H9 (cell line): ENCODE data around the gene UVRAG. TPM values are rescaled to one million over a fixed set of nuclear protein-coding genes. Genes with fewer than 3 reads are reported as not detected.

Experiments used
- DNase-seq: peaks from one replicate; pipeline ENCODE4 v3.0.0-alpha.2; 2017
- H2AFZ ChIP-seq: one replicate; pipeline ENCODE4 v1.6.1; 2013; ENCODE audit warnings: mild to moderate bottlenecking, low read length, control low read depth, moderate library complexity
- H2AK5ac ChIP-seq: 2 replicates; pipeline ENCODE4 v1.6.1; 2013; ENCODE audit warnings: low read length, control low read depth, mixed read lengths; ENCODE audit not compliant: insufficient read length
- H2BK120ac ChIP-seq: one replicate; pipeline ENCODE4 v1.6.1; 2013; ENCODE audit warnings: low read depth, mild to moderate bottlenecking, low read length, control low read depth, inconsistent platforms; ENCODE audit not compliant: poor library complexity, severe bottlenecking
- H2BK12ac ChIP-seq: 2 replicates; pipeline ENCODE4 v1.6.1; 2013; ENCODE audit warnings: low read length, control low read depth, mixed read lengths, low read depth; ENCODE audit not compliant: insufficient read length
- H2BK15ac ChIP-seq: 2 replicates; pipeline ENCODE4 v1.6.1; 2013; ENCODE audit warnings: low read depth, low read length, control low read depth
- H2BK20ac ChIP-seq: one replicate; pipeline ENCODE4 v1.6.1; 2013; ENCODE audit warnings: low read depth, mild to moderate bottlenecking, low read length, control low read depth, inconsistent platforms; ENCODE audit not compliant: poor library complexity, severe bottlenecking
- H2BK5ac ChIP-seq: 2 replicates; pipeline ENCODE4 v1.6.1; 2013; ENCODE audit warnings: low read length, control low read depth, mixed read lengths; ENCODE audit not compliant: insufficient read length
- H3K14ac ChIP-seq: 2 replicates; pipeline ENCODE4 v1.6.1; 2013; ENCODE audit warnings: low read length, control low read depth; ENCODE audit not compliant: insufficient read depth
- H3K18ac ChIP-seq: 2 replicates; pipeline ENCODE4 v1.6.1; 2013; ENCODE audit warnings: low read depth, mild to moderate bottlenecking, mixed read lengths, low read length, control low read depth; ENCODE audit not compliant: insufficient read length
- H3K23ac ChIP-seq: 2 replicates; pipeline ENCODE4 v1.6.1; 2013; ENCODE audit warnings: low read length, control low read depth, mixed read lengths, low read depth; ENCODE audit not compliant: insufficient read length
- H3K23me2 ChIP-seq: 2 replicates; pipeline ENCODE4 v1.6.1; 2013; ENCODE audit warnings: low read depth, mild to moderate bottlenecking, mixed read lengths, low read length, control low read depth; ENCODE audit not compliant: insufficient read length, poor library complexity, severe bottlenecking
- H3K27ac ChIP-seq: 2 replicates; pipeline ENCODE4 v1.5.1; 2013; ENCODE audit warnings: low read length, control low read depth, mixed read lengths, low read depth; ENCODE audit not compliant: insufficient read length
- H3K27me3 ChIP-seq: 2 replicates; pipeline ENCODE4 v1.6.1; 2013; ENCODE audit warnings: low read length, control low read depth, inconsistent platforms; ENCODE audit not compliant: insufficient read depth
- H3K4ac ChIP-seq: 2 replicates; pipeline ENCODE4 v1.6.1; 2013; ENCODE audit warnings: low read depth, mild to moderate bottlenecking, control low read depth, inconsistent platforms, low read length, moderate library complexity
- H3K4me1 ChIP-seq: 2 replicates; pipeline ENCODE4 v1.6.1; 2013; ENCODE audit warnings: low read length, control low read depth, inconsistent platforms; ENCODE audit not compliant: insufficient read depth
- H3K4me2 ChIP-seq: 2 replicates; pipeline ENCODE4 v1.6.1; 2013; ENCODE audit warnings: low read length, control low read depth, mixed read lengths; ENCODE audit not compliant: insufficient read length, insufficient read depth
- H3K56ac ChIP-seq: 2 replicates; pipeline ENCODE4 v1.6.1; 2013; ENCODE audit warnings: low read depth, mild to moderate bottlenecking, mixed read lengths, low read length, control low read depth; ENCODE audit not compliant: insufficient read length
- H3K79me1 ChIP-seq: 2 replicates; pipeline ENCODE4 v1.6.1; 2013; ENCODE audit warnings: low read depth, mild to moderate bottlenecking, moderate library complexity, low read length, control low read depth, inconsistent platforms; ENCODE audit not compliant: insufficient read depth, poor library complexity, severe bottlenecking
- H3K79me2 ChIP-seq: 2 replicates; pipeline ENCODE4 v1.6.1; 2013; ENCODE audit warnings: low read length, control low read depth, inconsistent platforms; ENCODE audit not compliant: insufficient read depth
- H3K9ac ChIP-seq: 2 replicates; pipeline ENCODE4 v1.6.1; 2013; ENCODE audit warnings: low read length, control low read depth, mixed read lengths; ENCODE audit not compliant: insufficient read length; ENCODE audit errors: extremely low read depth
- H3K9me3 ChIP-seq: one replicate; pipeline ENCODE4 v1.6.1; 2013; ENCODE audit warnings: low read depth, low read length, inconsistent platforms; ENCODE audit not compliant: control insufficient read depth
- H3T11ph ChIP-seq: one replicate; pipeline ENCODE4 v1.6.1; 2013; ENCODE audit warnings: mild to moderate bottlenecking, low read length, control low read depth, inconsistent platforms
- H4K20me1 ChIP-seq: one replicate; pipeline ENCODE4 v1.6.1; 2013; ENCODE audit not compliant: control insufficient read depth, insufficient read length, insufficient read depth
- H4K5ac ChIP-seq: 2 replicates; pipeline ENCODE4 v1.6.1; 2013; ENCODE audit warnings: low read depth, mild to moderate bottlenecking, mixed read lengths, low read length, control low read depth; ENCODE audit not compliant: insufficient read length
- H4K8ac ChIP-seq: replicated peaks from 2 replicates; pipeline ENCODE4 v1.6.1; 2013; ENCODE audit warnings: low read length, control low read depth, mixed read lengths, low read depth; ENCODE audit not compliant: insufficient read length
- H4K91ac ChIP-seq: 2 replicates; pipeline ENCODE4 v1.6.1; 2013; ENCODE audit warnings: low read depth, mild to moderate bottlenecking, moderate library complexity, mixed read lengths, low read length, control low read depth; ENCODE audit not compliant: insufficient read length
- H3K27ac Mint-ChIP-seq, 3 experiments: 2 replicates in 2 of 3; 3 replicates in 1 of 3; pipeline ENCODE4 v1.8.0; 2020 to 2021; ENCODE audit warnings: mixed read lengths in 3 of 3, mild to moderate bottlenecking in 1 of 3, moderate library complexity in 1 of 3
- H3K27me3 Mint-ChIP-seq: 2 replicates; pipeline ENCODE4 v1.8.0; 2021; ENCODE audit warnings: low read depth, mild to moderate bottlenecking, moderate library complexity, mixed read lengths
- H3K36me3 Mint-ChIP-seq, 3 experiments: 2 replicates in 2 of 3; 3 replicates in 1 of 3; pipeline ENCODE4 v1.8.0; 2020 to 2021; ENCODE audit warnings: low read depth in 3 of 3, mixed read lengths in 3 of 3; ENCODE audit not compliant: insufficient read depth in 1 of 3
- H3K4me1 Mint-ChIP-seq, 2 experiments: 2 replicates each; pipeline ENCODE4 v1.8.0; 2020; ENCODE audit warnings: mixed read lengths in 2 of 2
- H3K4me3 Mint-ChIP-seq, 2 experiments: 2 replicates in 1 of 2; 3 replicates in 1 of 2; pipeline ENCODE4 v1.8.0; 2020 to 2021; ENCODE audit warnings: mild to moderate bottlenecking in 2 of 2, mixed read lengths in 2 of 2, moderate library complexity in 1 of 2
- H3K9me3 Mint-ChIP-seq, 2 experiments: 2 replicates in 1 of 2; 3 replicates in 1 of 2; pipeline ENCODE4 v1.8.0; 2020; ENCODE audit warnings: mild to moderate bottlenecking in 2 of 2, mixed read lengths in 2 of 2, moderate library complexity in 1 of 2
- WGBS: extraction: QIAGEN DNeasy Blood & Tissue Kit; methylation state at CpG from one replicate; pipeline ENCODE4 v1.1.7; 2013; ENCODE audit warnings: missing lambda C conversion rate, low lambda C conversion rate, mixed read lengths; ENCODE audit not compliant: insufficient read length; ENCODE audit errors: extremely low coverage; 5-methylcytosine and 5-hydroxymethylcytosine counted together
- total RNA-seq: library from RNA; stranded (reverse); gene quantifications from 2 replicates; pipeline ENCODE4 v1.2.1, GENCODE V29; 2021
- TF ChIP-seq, protein P1 (sequence below): fragments of 200-600 bp; sonication (generic); conservative IDR thresholded peaks from 3 replicates; pipeline ENCODE4 v1.8.0; 2021; ENCODE audit warnings: antibody characterized with exemption, mild to moderate bottlenecking

UVRAG gene
- total RNA-seq, 1 experiment from 2014 or later, result 18.5 TPM

DNA sequence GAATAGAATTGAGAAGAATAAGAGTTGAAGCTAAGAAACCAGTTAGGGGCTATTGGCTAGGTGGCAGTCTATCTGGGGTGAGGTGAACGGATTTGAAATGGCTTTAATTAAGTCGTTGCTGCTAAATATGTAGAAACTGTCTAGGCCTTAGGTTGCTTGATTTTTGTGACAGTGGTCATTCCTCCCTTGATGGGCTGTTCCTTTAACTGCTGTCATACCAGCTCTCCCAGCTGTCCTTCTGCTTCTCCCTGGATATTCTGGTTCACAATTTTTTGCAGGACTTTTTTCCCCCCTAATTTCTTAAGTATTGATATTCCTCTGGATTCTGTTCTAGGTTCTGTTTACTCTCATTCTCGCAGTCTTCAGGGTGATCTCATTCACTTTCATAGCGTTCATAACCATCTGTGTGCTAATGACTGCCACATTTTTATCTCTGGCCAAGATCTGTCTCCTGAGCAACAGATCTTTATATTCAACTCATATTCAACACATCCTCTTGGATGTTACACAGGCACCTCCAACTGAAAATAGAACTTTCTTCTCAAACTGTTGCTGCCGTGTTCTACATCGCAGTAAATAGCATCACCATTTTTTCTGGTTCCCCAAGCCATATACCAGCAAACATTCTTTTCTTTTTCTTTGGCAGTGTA is 134.1 kb downstream of the UVRAG start:
- H3K27ac ChIP-seq, result no peak overlapping the region
- H4K8ac ChIP-seq, result no peak overlapping the region
- TF ChIP-seq, protein P1, sequence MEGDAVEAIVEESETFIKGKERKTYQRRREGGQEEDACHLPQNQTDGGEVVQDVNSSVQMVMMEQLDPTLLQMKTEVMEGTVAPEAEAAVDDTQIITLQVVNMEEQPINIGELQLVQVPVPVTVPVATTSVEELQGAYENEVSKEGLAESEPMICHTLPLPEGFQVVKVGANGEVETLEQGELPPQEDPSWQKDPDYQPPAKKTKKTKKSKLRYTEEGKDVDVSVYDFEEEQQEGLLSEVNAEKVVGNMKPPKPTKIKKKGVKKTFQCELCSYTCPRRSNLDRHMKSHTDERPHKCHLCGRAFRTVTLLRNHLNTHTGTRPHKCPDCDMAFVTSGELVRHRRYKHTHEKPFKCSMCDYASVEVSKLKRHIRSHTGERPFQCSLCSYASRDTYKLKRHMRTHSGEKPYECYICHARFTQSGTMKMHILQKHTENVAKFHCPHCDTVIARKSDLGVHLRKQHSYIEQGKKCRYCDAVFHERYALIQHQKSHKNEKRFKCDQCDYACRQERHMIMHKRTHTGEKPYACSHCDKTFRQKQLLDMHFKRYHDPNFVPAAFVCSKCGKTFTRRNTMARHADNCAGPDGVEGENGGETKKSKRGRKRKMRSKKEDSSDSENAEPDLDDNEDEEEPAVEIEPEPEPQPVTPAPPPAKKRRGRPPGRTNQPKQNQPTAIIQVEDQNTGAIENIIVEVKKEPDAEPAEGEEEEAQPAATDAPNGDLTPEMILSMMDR, result no peak
- no peak overlapping the region for H4K91ac ChIP-seq
- no peak for DNase-seq
- no peak overlapping the region for H3K56ac ChIP-seq
- H2AK5ac ChIP-seq, result no peak overlapping the region
- no peaks in the 10 kb centered on the region for H3K79me2 ChIP-seq
- no peak overlapping the region for H3K4ac ChIP-seq
- Mint-ChIP-seq H3K9me3 (no peaks in the 10 kb centered on the region), H3K4me1 (peaks cover 13 to 15% of the 10 kb centered on the region in 2 experiments), H3K27ac (no peak overlapping the region), H3K36me3 (no peaks in the 10 kb centered on the region), H3K4me3 (no peak overlapping the region), H3K27me3 (no peaks in the 10 kb centered on the region)
- no peak overlapping the region for H3K9ac ChIP-seq
- no peak overlapping the region for H2BK5ac ChIP-seq
- H3K9me3 ChIP-seq, result no peaks in the 10 kb centered on the region
- no peak overlapping the region for H2BK120ac ChIP-seq
- H2BK15ac ChIP-seq, result no peak overlapping the region
- H3K79me1 ChIP-seq, result no peaks in the 10 kb centered on the region
- no peak overlapping the region for H3K23ac ChIP-seq
- H3K4me2 ChIP-seq, result no peak overlapping the region
- H3T11ph ChIP-seq, result no peak overlapping the region
- H3K23me2 ChIP-seq, result no peaks in the 10 kb centered on the region
- H2BK20ac ChIP-seq, result no peak overlapping the region
- H3K27me3 ChIP-seq, result no peaks in the 10 kb centered on the region
- H3K4me1 ChIP-seq, result 0 out of 2 replicates have a peak, but pooled peaks cover 3% of the 10 kb centered on the region
- H4K5ac ChIP-seq, result no peak overlapping the region
- H2BK12ac ChIP-seq, result no peak overlapping the region
- H2AFZ ChIP-seq, result no peak overlapping the region
- no peak overlapping the region for H3K14ac ChIP-seq
- no peak overlapping the region for H3K18ac ChIP-seq
- no peaks in the 10 kb centered on the region for H4K20me1 ChIP-seq
- no CpG with 5 or more reads among the region's 6 CpGs for WGBS
